Measurements from ENCODE around the gene XRN1.

The XRN1 gene

GRCh38 chr3:142460689-142461088, 12.9 kb upstream of the XRN1 start:
- Histone ChIP-seq H3K4me2 (ENCODE audit: low read depth, low read length, poor library complexity, severe bottlenecking) (no peak overlapping the region), H3K79me2 (ENCODE audit: insufficient read depth, low read length) (no peaks in the 10 kb centered on the region), H3K9ac (ENCODE audit: low read length) (no peak overlapping the region), H3K27me3 (ENCODE audit: low read length) (no peaks in the 10 kb centered on the region), H3K27ac (ENCODE audit: low read depth, low read length) (no peak overlapping the region), H4K20me1 (ENCODE audit: low read depth, low read length) (no peaks in the 10 kb centered on the region), H2AFZ (ENCODE audit: low read depth, low read length, severe bottlenecking) (no peak overlapping the region), H3K4me3 (ENCODE audit: insufficient read depth, low read length, poor library complexity, severe bottlenecking) (no peak overlapping the region), H3F3A (ENCODE audit: insufficient read depth) (no peaks in the 10 kb centered on the region), H3K36me3 (ENCODE audit: low read length) (peaks cover 50% of the 10 kb centered on the region; the same call in 1 of the 2 replicates), H3K9me3 (ENCODE audit: insufficient read depth, low read length) (no peaks in the 10 kb centered on the region), H3K9me2 (replicated peaks; ENCODE audit: insufficient read depth, low read length) (no peaks in the 10 kb centered on the region)
- TF ChIP-seq CTCF (IDR thresholded peaks at IDR 0.05; ENCODE audit: insufficient read depth, low read length, poor library complexity, severe bottlenecking) (no peak), EZH2phosphoT487 (conservative IDR thresholded peaks at IDR 0.05; ENCODE audit: low read length) (no peak)

- H3F3A ChIP-seq (ENCODE audit: insufficient read depth): no peaks in the 10 kb centered on the region
- TF ChIP-seq EZH2phosphoT487 (conservative IDR thresholded peaks at IDR 0.05; ENCODE audit: low read length) (no peak), CTCF (IDR thresholded peaks at IDR 0.05; ENCODE audit: insufficient read depth, low read length, poor library complexity, severe bottlenecking) (no peak)
- H3K79me2 ChIP-seq (ENCODE audit: insufficient read depth, low read length): no peaks in the 10 kb centered on the region
- H3K4me3 ChIP-seq (ENCODE audit: insufficient read depth, low read length, poor library complexity, severe bottlenecking): no peak overlapping the region
- H3K27me3 ChIP-seq (ENCODE audit: low read length): no peaks in the 10 kb centered on the region
- no peak overlapping the region for H3K9ac ChIP-seq (ENCODE audit: low read length)
- no peak overlapping the region for H2AFZ ChIP-seq (ENCODE audit: low read depth, low read length, severe bottlenecking)
- no peaks in the 10 kb centered on the region for H4K20me1 ChIP-seq (ENCODE audit: low read depth, low read length)
- H3K36me3 ChIP-seq (ENCODE audit: low read length): peaks cover 50% of the 10 kb centered on the region; the same call in 1 of the 2 replicates
- H3K4me2 ChIP-seq (ENCODE audit: low read depth, low read length, poor library complexity, severe bottlenecking): no peak overlapping the region
- no peaks in the 10 kb centered on the region for H3K9me2 ChIP-seq (replicated peaks; ENCODE audit: insufficient read depth, low read length)
- no peaks in the 10 kb centered on the region for H3K9me3 ChIP-seq (ENCODE audit: insufficient read depth, low read length)
- H3K27ac ChIP-seq (ENCODE audit: low read depth, low read length): no peak overlapping the region
Measured at GRCh38 chr3:142459929-142460328, 12.1 kb upstream of the XRN1 start.

- no peaks in the 10 kb centered on the region for H3K9me3 ChIP-seq (ENCODE audit: insufficient read depth, low read length)
- H4K20me1 ChIP-seq (ENCODE audit: low read depth, low read length): no peaks in the 10 kb centered on the region
- no peaks in the 10 kb centered on the region for H3F3A ChIP-seq (ENCODE audit: insufficient read depth)
- H3K27ac ChIP-seq (ENCODE audit: low read depth, low read length): no peak overlapping the region
- peaks cover 44% of the 10 kb centered on the region; the same call in 1 of the 2 replicates for H3K36me3 ChIP-seq (ENCODE audit: low read length)
- TF ChIP-seq CTCF (IDR thresholded peaks at IDR 0.05; ENCODE audit: insufficient read depth, low read length, poor library complexity, severe bottlenecking) (no peak), EZH2phosphoT487 (conservative IDR thresholded peaks at IDR 0.05; ENCODE audit: low read length) (no peak)
- H3K9me2 ChIP-seq (replicated peaks; ENCODE audit: insufficient read depth, low read length): no peaks in the 10 kb centered on the region
- H3K4me2 ChIP-seq (ENCODE audit: low read depth, low read length, poor library complexity, severe bottlenecking): no peak overlapping the region
- no peak overlapping the region for H3K9ac ChIP-seq (ENCODE audit: low read length)
- no peaks in the 10 kb centered on the region for H3K27me3 ChIP-seq (ENCODE audit: low read length)
- no peaks in the 10 kb centered on the region for H3K79me2 ChIP-seq (ENCODE audit: insufficient read depth, low read length)
- H2AFZ ChIP-seq (ENCODE audit: low read depth, low read length, severe bottlenecking): no peak overlapping the region
- H3K4me3 ChIP-seq (ENCODE audit: insufficient read depth, low read length, poor library complexity, severe bottlenecking): no peak overlapping the region
Measured at GRCh38 chr3:142459096-142459495, 11.3 kb upstream of the XRN1 start.

Data from SU-DHL-6 (cell line).